Dendritic cell treated with granulocyte-macrophage colony-stimulating factor and Interleukin-4, amounts not matched to agents 40 ng/mL and 50 ng/mL, for 4 days (primary cell): ENCODE results near the gene SMIM21.

Source experiments
- H3K27ac Mint-ChIP-seq: one replicate; pipeline ENCODE4 v1.8.0; 2022; ENCODE audit warnings: mild to moderate bottlenecking, mixed read lengths
- H3K27me3 Mint-ChIP-seq: one replicate; pipeline ENCODE4 v1.8.0; 2022; ENCODE audit warnings: mild to moderate bottlenecking, mixed read lengths
- H3K36me3 Mint-ChIP-seq: one replicate; pipeline ENCODE4 v1.8.0; 2022; ENCODE audit warnings: low read depth, mixed read lengths
- H3K4me1 Mint-ChIP-seq: one replicate; pipeline ENCODE4 v1.8.0; 2022; ENCODE audit warnings: low read depth, mixed read lengths
- H3K4me3 Mint-ChIP-seq: one replicate; pipeline ENCODE4 v1.8.0; 2022; ENCODE audit warnings: mild to moderate bottlenecking, moderate library complexity, mixed read lengths
- H3K9me3 Mint-ChIP-seq: one replicate; pipeline ENCODE4 v1.8.0; 2022; ENCODE audit warnings: mixed read lengths
- intact Hi-C: fragments of 100-400 bp; cut with micrococcal nuclease; formaldehyde crosslinking; loops from one replicate; pipeline ENCODE4 v1.15.0; 2022

The SMIM21 gene

GRCh38 chr18:75454022-75454795 is 26.7 kb upstream of the SMIM21 start:
- Mint-ChIP-seq H3K36me3 (no peaks in the 10 kb centered on the region), H3K27ac (no peak overlapping the region), H3K4me1 (peaks cover 5% of the 10 kb centered on the region), H3K27me3 (peaks cover 56% of the 10 kb centered on the region), H3K4me3 (no peak overlapping the region), H3K9me3 (peaks cover 9% of the 10 kb centered on the region)
- intact Hi-C loops = no loop called here

- Mint-ChIP-seq H3K27me3 (peaks cover 39% of the 10 kb centered on the region), H3K4me1 (peaks cover 5% of the 10 kb centered on the region), H3K9me3 (no peaks in the 10 kb centered on the region), H3K36me3 (no peaks in the 10 kb centered on the region), H3K4me3 (no peak overlapping the region), H3K27ac (no peak overlapping the region)
- intact Hi-C loops = no loop called here
These were observed 23.4 kb upstream of the SMIM21 start for GRCh38 chr18:75450906-75451305.

GRCh38 chr18:75441896-75442295 is 14.4 kb upstream of the SMIM21 start:
- Mint-ChIP-seq H3K27ac (no peak overlapping the region), H3K36me3 (no peaks in the 10 kb centered on the region), H3K27me3 (peaks cover 7% of the 10 kb centered on the region), H3K4me1 (no peaks in the 10 kb centered on the region), H3K4me3 (no peak overlapping the region), H3K9me3 (no peaks in the 10 kb centered on the region)
- intact Hi-C loops = no loop called here

GRCh38 chr18:75439348-75439747 is 11.8 kb upstream of the SMIM21 start:
- intact Hi-C loops = no loop called here
- H3K27me3 Mint-ChIP-seq = peaks cover 4% of the 10 kb centered on the region
- no peaks in the 10 kb centered on the region for H3K9me3 Mint-ChIP-seq
- H3K27ac Mint-ChIP-seq = no peak overlapping the region
- H3K36me3 Mint-ChIP-seq = no peaks in the 10 kb centered on the region
- no peaks in the 10 kb centered on the region for H3K4me1 Mint-ChIP-seq
- no peak overlapping the region for H3K4me3 Mint-ChIP-seq

GRCh38 chr18:75438891-75439290 is 11.4 kb upstream of the SMIM21 start:
- Mint-ChIP-seq H3K27ac (no peak overlapping the region), H3K36me3 (no peaks in the 10 kb centered on the region), H3K4me1 (no peaks in the 10 kb centered on the region), H3K9me3 (no peaks in the 10 kb centered on the region), H3K27me3 (peaks cover 3% of the 10 kb centered on the region), H3K4me3 (no peak overlapping the region)
- intact Hi-C loops = no loop called here

GRCh38 chr18:75437979-75438378 is 10.5 kb upstream of the SMIM21 start:
- intact Hi-C loops = no loop called here
- H3K4me3 Mint-ChIP-seq = no peak overlapping the region
- no peaks in the 10 kb centered on the region for H3K9me3 Mint-ChIP-seq
- H3K27me3 Mint-ChIP-seq = peaks cover 5% of the 10 kb centered on the region
- H3K36me3 Mint-ChIP-seq = no peaks in the 10 kb centered on the region
- no peak overlapping the region for H3K27ac Mint-ChIP-seq
- H3K4me1 Mint-ChIP-seq = no peaks in the 10 kb centered on the region

- Mint-ChIP-seq H3K27me3 (peaks cover 5% of the 10 kb centered on the region), H3K4me3 (no peak overlapping the region), H3K27ac (no peak overlapping the region), H3K4me1 (no peaks in the 10 kb centered on the region), H3K36me3 (no peaks in the 10 kb centered on the region), H3K9me3 (no peaks in the 10 kb centered on the region)
- intact Hi-C loops = no loop called here
These were observed 5.6 kb upstream of the SMIM21 start for GRCh38 chr18:75433098-75433497.

- H3K36me3 Mint-ChIP-seq = no peaks in the 10 kb centered on the region
- H3K27ac Mint-ChIP-seq = no peak overlapping the region
- peaks cover 5% of the 10 kb centered on the region for H3K27me3 Mint-ChIP-seq
- no peaks in the 10 kb centered on the region for H3K4me1 Mint-ChIP-seq
- H3K9me3 Mint-ChIP-seq = no peaks in the 10 kb centered on the region
- H3K4me3 Mint-ChIP-seq = no peak overlapping the region
- intact Hi-C loops = no loop called here
These were observed 2.5 kb upstream of the SMIM21 start for GRCh38 chr18:75429975-75430374.

GRCh38 chr18:75428490-75428889 is 987 bp upstream of the SMIM21 start:
- no peaks in the 10 kb centered on the region for H3K4me1 Mint-ChIP-seq
- no peaks in the 10 kb centered on the region for H3K36me3 Mint-ChIP-seq
- intact Hi-C loops = no loop called here
- no peak overlapping the region for H3K4me3 Mint-ChIP-seq
- no peaks in the 10 kb centered on the region for H3K9me3 Mint-ChIP-seq
- H3K27ac Mint-ChIP-seq = no peak overlapping the region
- peaks cover 7% of the 10 kb centered on the region for H3K27me3 Mint-ChIP-seq

GRCh38 chr18:75422341-75422910 is 5.1 kb downstream of the SMIM21 start:
- peaks cover 8% of the 10 kb centered on the region for H3K27me3 Mint-ChIP-seq
- no peaks in the 10 kb centered on the region for H3K36me3 Mint-ChIP-seq
- H3K4me1 Mint-ChIP-seq = no peaks in the 10 kb centered on the region
- H3K4me3 Mint-ChIP-seq = no peak overlapping the region
- no peak overlapping the region for H3K27ac Mint-ChIP-seq
- intact Hi-C loops = no loop called here
- H3K9me3 Mint-ChIP-seq = no peaks in the 10 kb centered on the region

- intact Hi-C loops = no loop called here
- Mint-ChIP-seq H3K27me3 (peaks cover 8% of the 10 kb centered on the region), H3K27ac (no peak overlapping the region), H3K4me3 (no peak overlapping the region), H3K36me3 (no peaks in the 10 kb centered on the region), H3K9me3 (no peaks in the 10 kb centered on the region), H3K4me1 (no peaks in the 10 kb centered on the region)
These were observed 5.8 kb downstream of the SMIM21 start for GRCh38 chr18:75421656-75422055.

GRCh38 chr18:75418293-75419005 is 9.1 kb downstream of the SMIM21 start:
- H3K27me3 Mint-ChIP-seq = peaks cover 7% of the 10 kb centered on the region
- no peaks in the 10 kb centered on the region for H3K36me3 Mint-ChIP-seq
- no peak overlapping the region for H3K4me3 Mint-ChIP-seq
- H3K4me1 Mint-ChIP-seq = no peaks in the 10 kb centered on the region
- H3K27ac Mint-ChIP-seq = no peak overlapping the region
- intact Hi-C loops = no loop called here
- H3K9me3 Mint-ChIP-seq = no peaks in the 10 kb centered on the region

GRCh38 chr18:75410611-75411010 is 16.9 kb downstream of the SMIM21 start:
- Mint-ChIP-seq H3K9me3 (no peaks in the 10 kb centered on the region), H3K4me1 (no peaks in the 10 kb centered on the region)

GRCh38 chr18:75409806-75410205 is 17.7 kb downstream of the SMIM21 start:
- no peak overlapping the region for H3K27ac Mint-ChIP-seq
- H3K4me1 Mint-ChIP-seq = no peaks in the 10 kb centered on the region
- H3K27me3 Mint-ChIP-seq = peaks cover 3% of the 10 kb centered on the region
- intact Hi-C loops = no loop called here
- H3K36me3 Mint-ChIP-seq = no peaks in the 10 kb centered on the region
- no peaks in the 10 kb centered on the region for H3K9me3 Mint-ChIP-seq
- H3K4me3 Mint-ChIP-seq = no peak overlapping the region

More at GRCh38 chr18:75410611-75411010, 16.9 kb downstream of the SMIM21 start:
- Mint-ChIP-seq H3K4me3 (no peak overlapping the region), H3K36me3 (no peaks in the 10 kb centered on the region), H3K27me3 (peaks cover 3% of the 10 kb centered on the region), H3K27ac (no peak overlapping the region)
- intact Hi-C loops = no loop called here
